SHP77 treated with DMSO at 0.1 percent for 48 hours (cell line): Measurements from ENCODE around the gene TAF5L.
A peak's percentile ranks its signal among the peaks of the same experiment; 100 is the strongest.
"Not testable (repeated sequence)": the region's sequence is repeated elsewhere in the genome, so short reads cannot be mapped to it uniquely, and the experiment has no call there.

Source experiments
- DNase-seq: peaks from one replicate; lab custom pipeline; 2025; lab: John Stamatoyannopoulos, UW

TAF5L gene

GRCh38 chr1:229567109-229567868, 58.6 kb downstream of the TAF5L start:
- no peak for DNase-seq

- DNase-seq: no peak
These were observed 62.2 kb downstream of the TAF5L start for GRCh38 chr1:229563701-229564100.

- no peak for DNase-seq
These were observed 62.7 kb downstream of the TAF5L start for GRCh38 chr1:229563241-229563640.

- DNase-seq: no peak
These were observed 63.2 kb downstream of the TAF5L start for GRCh38 chr1:229562686-229563085.

- DNase-seq: no peak
These were observed 64.8 kb downstream of the TAF5L start for GRCh38 chr1:229561141-229561540.

GRCh38 chr1:229560124-229560523, 65.8 kb downstream of the TAF5L start:
- not testable (repeated sequence) for DNase-seq

GRCh38 chr1:229559336-229559801, 66.6 kb downstream of the TAF5L start:
- not testable (repeated sequence) for DNase-seq

GRCh38 chr1:229558460-229559335, 67.2 kb downstream of the TAF5L start, which contains the start of gene ABCB10:
Gene ABCB10 (minus strand): TSS chr1:229558707. CDS start chr1:229558652, 55 bp downstream.
- peak; percentile 92 for DNase-seq

- no peak for DNase-seq
These were observed 68.0 kb downstream of the TAF5L start for GRCh38 chr1:229557913-229558414.

- DNase-seq: no peak
These were observed 68.6 kb downstream of the TAF5L start for GRCh38 chr1:229557200-229557850.

- no peak for DNase-seq
These were observed 70.9 kb downstream of the TAF5L start for GRCh38 chr1:229554886-229555621.

- no peak for DNase-seq
These were observed 72.2 kb downstream of the TAF5L start for GRCh38 chr1:229553621-229554130.

GRCh38 chr1:229552732-229553131, 73.2 kb downstream of the TAF5L start:
- DNase-seq: no peak

GRCh38 chr1:229550812-229551567, 74.9 kb downstream of the TAF5L start:
- DNase-seq: no peak

- DNase-seq: no peak
These were observed 78.4 kb downstream of the TAF5L start for GRCh38 chr1:229547542-229547941.

- no peak for DNase-seq
These were observed 81.3 kb downstream of the TAF5L start for GRCh38 chr1:229544587-229544986.
